PC-9 (cell line): ENCODE data around the gene ZWILCH. TPM values are rescaled to one million over a fixed set of nuclear protein-coding genes. Genes with fewer than 3 reads are reported as not detected.

ENCODE experiments used
- BruUV-seq: library from RNA; stranded (reverse); fragments of 400-500 nt; replicated peaks from 2 replicates; lab custom pipeline; 2021; lab: Mats Ljungman, UMichigan
- CTCF ChIA-PET: fragments of 300-600 bp; sonication (Branson Sonifier 250); formaldehyde crosslinking; loops from one replicate; lab custom pipeline; 2022; ENCODE audit warnings: antibody characterized with exemption; lab: Charles Lee
- POLR2A ChIA-PET: fragments of 300-600 bp; sonication (Branson Sonifier 250); formaldehyde crosslinking; loops from one replicate; lab custom pipeline; 2022; ENCODE audit warnings: antibody characterized with exemption; ENCODE audit not compliant: unreplicated experiment; lab: Charles Lee
- DNase-seq, 2 experiments: peaks; one replicate each; pipeline versions ENCODE4 v3.0.0 to v3.0.0-alpha.2; 2015 to 2022; ENCODE audit warnings: mixed read lengths in 1 of 2
- H2AFZ ChIP-seq: fragments of 200-600 bp; sonication (generic); 2 replicates; pipeline ENCODE4 v1.8.1; 2017; ENCODE audit warnings: antibody characterized with exemption
- H3F3A ChIP-seq: fragments of 200-600 bp; sonication (generic); 2 replicates; pipeline ENCODE4 v1.8.1; 2017; ENCODE audit warnings: antibody characterized with exemption, mild to moderate bottlenecking, low read depth; ENCODE audit not compliant: insufficient read depth
- H3K27ac ChIP-seq: fragments of 200-600 bp; sonication (generic); 2 replicates; pipeline ENCODE4 v1.6.1; 2016; ENCODE audit warnings: mixed run types
- H3K27me3 ChIP-seq: fragments of 200-600 bp; sonication (generic); 2 replicates; pipeline ENCODE4 v1.6.1; 2016; ENCODE audit warnings: low read depth, mixed run types; ENCODE audit not compliant: insufficient read depth
- H3K36me3 ChIP-seq: fragments of 200-600 bp; sonication (generic); 2 replicates; pipeline ENCODE4 v1.6.1; 2016; ENCODE audit warnings: low read depth, mixed run types
- H3K4me1 ChIP-seq: fragments of 200-600 bp; sonication (generic); replicated peaks from 2 replicates; pipeline ENCODE4 v1.6.1; 2016; ENCODE audit warnings: mixed run types; ENCODE audit not compliant: insufficient read depth
- H3K4me2 ChIP-seq: fragments of 200-600 bp; sonication (generic); 2 replicates; pipeline ENCODE4 v1.6.1; 2017; ENCODE audit warnings: mixed run types
- H3K4me3 ChIP-seq: fragments of 200-600 bp; sonication (generic); 2 replicates; pipeline ENCODE4 v1.6.1; 2016; ENCODE audit warnings: mixed run types
- H3K79me2 ChIP-seq: fragments of 200-600 bp; sonication (generic); 2 replicates; pipeline ENCODE4 v1.6.1; 2017; ENCODE audit warnings: low read depth, mixed run types
- H3K9me2 ChIP-seq: fragments of 200-600 bp; sonication (generic); 2 replicates; pipeline ENCODE4 v1.8.1; 2017; ENCODE audit warnings: mild to moderate bottlenecking; ENCODE audit not compliant: insufficient read depth
- H3K9me3 ChIP-seq: fragments of 200-600 bp; sonication (generic); 2 replicates; pipeline ENCODE4 v1.8.1; 2016; ENCODE audit warnings: low read depth; ENCODE audit not compliant: insufficient read depth
- H4K20me1 ChIP-seq: fragments of 200-600 bp; sonication (generic); 2 replicates; pipeline ENCODE4 v1.8.1; 2017; ENCODE audit not compliant: insufficient read depth
- CTCF ChIP-seq: fragments of 200-600 bp; sonication (generic); conservative IDR thresholded peaks from 2 replicates; pipeline ENCODE4 v1.6.1; 2017; ENCODE audit warnings: mixed run types, antibody characterized with exemption, mild to moderate bottlenecking, moderate library complexity
- EZH2 ChIP-seq: fragments of 200-600 bp; sonication (generic); IDR thresholded peaks from 2 replicates; pipeline ENCODE4 v1.8.0; 2017; ENCODE audit warnings: antibody characterized with exemption, low read depth
- intact Hi-C: fragments of 100-400 bp; cut with micrococcal nuclease; formaldehyde crosslinking; loops from one replicate; pipeline ENCODE4 v1.10.0; 2022; ENCODE audit not compliant: unreplicated experiment
- total RNA-seq: library from RNA; stranded (reverse); gene quantifications from 2 replicates; pipeline ENCODE4 v1.2.3, GENCODE V29; 2021

ZWILCH gene
- total RNA-seq, 1 experiment from 2014 or later = 26.3 TPM

- H3K27me3 ChIP-seq = no peaks in the 10 kb centered on the region
- TSS peak; percentile 58 for BruUV-seq
- H4K20me1 ChIP-seq = peaks cover 48% of the 10 kb centered on the region
- peak overlapping the region; percentile 85 for H3K4me2 ChIP-seq
- TF ChIP-seq EZH2 = no peak
- TF ChIP-seq CTCF = no peak
- ChIA-PET CTCF (no interaction called here), POLR2A (interaction anchor here (0.6 kb wide), 3 partner anchors 13 to 595 kb away, joined by 3 to 4 read pairs (median 3); no protein-coding TSS in a partner anchor)
- H2AFZ ChIP-seq = no peak overlapping the region
- peak overlapping the region; percentile 100 for H3K4me3 ChIP-seq
- H3K27ac ChIP-seq = peak overlapping the region; percentile 91
- no peaks in the 10 kb centered on the region for H3K9me3 ChIP-seq
- intact Hi-C loops = loop anchor here (10.0 kb wide), 1 partner anchor 599 kb away; no protein-coding TSS in a partner anchor
- no peak for DNase-seq
- H3F3A ChIP-seq = peaks cover 60% of the 10 kb centered on the region
- H3K9me2 ChIP-seq = no peaks in the 10 kb centered on the region
- peaks cover 44% of the 10 kb centered on the region for H3K36me3 ChIP-seq
- peaks cover 11% of the 10 kb centered on the region for H3K4me1 ChIP-seq
- peaks cover 71% of the 10 kb centered on the region for H3K79me2 ChIP-seq
Measured at GRCh38 chr15:66503780-66504562, 1.2 kb upstream of the ZWILCH start.

- POLR2A ChIA-PET = interaction anchor here (0.6 to 0.7 kb wide), 4 partner anchors 11 to 642 kb away, joined by 3 to 8 read pairs (median 5); no protein-coding TSS in a partner anchor
- H3K4me2 ChIP-seq = peak overlapping the region; percentile 85
- peak overlapping the region; percentile 91 for H3K27ac ChIP-seq
- no peaks in the 10 kb centered on the region for H3K9me2 ChIP-seq
- peak overlapping the region; percentile 100 for H3K4me3 ChIP-seq
- no peak for TF ChIP-seq EZH2
- no peak for TF ChIP-seq CTCF
- H3K27me3 ChIP-seq = no peaks in the 10 kb centered on the region
- intact Hi-C loops = loop anchor here (5.0 to 10.0 kb wide), 3 partner anchors 262 to 601 kb away; no protein-coding TSS in a partner anchor
- H3K9me3 ChIP-seq = no peaks in the 10 kb centered on the region
- H3K4me1 ChIP-seq = peaks cover 11% of the 10 kb centered on the region
- peaks cover 45% of the 10 kb centered on the region for H3F3A ChIP-seq
- peak overlapping the region; percentile 91 for H2AFZ ChIP-seq
- H3K79me2 ChIP-seq = peaks cover 67% of the 10 kb centered on the region
- DNase-seq = no peak
- CTCF ChIA-PET = no interaction called here
- H3K36me3 ChIP-seq = peaks cover 36% of the 10 kb centered on the region
- TSS peak; percentile 81 for BruUV-seq
- peaks cover 33% of the 10 kb centered on the region for H4K20me1 ChIP-seq
Measured at GRCh38 chr15:66505430-66505811, 295 bp downstream of the ZWILCH start.

GRCh38 chr15:66505818-66506217 lies 692 bp downstream of the ZWILCH start:
- peak overlapping the region; percentile 91 for H2AFZ ChIP-seq
- no peaks in the 10 kb centered on the region for H3K27me3 ChIP-seq
- H4K20me1 ChIP-seq = peaks cover 29% of the 10 kb centered on the region
- peak overlapping the region; percentile 85 for H3K4me2 ChIP-seq
- peaks cover 41% of the 10 kb centered on the region for H3F3A ChIP-seq
- TF ChIP-seq EZH2 (no peak), CTCF (no peak)
- H3K4me3 ChIP-seq = peak overlapping the region; percentile 100
- H3K36me3 ChIP-seq = peaks cover 32% of the 10 kb centered on the region
- ChIA-PET CTCF (no interaction called here), POLR2A (no interaction called here)
- no peaks in the 10 kb centered on the region for H3K9me2 ChIP-seq
- H3K4me1 ChIP-seq = peaks cover 11% of the 10 kb centered on the region
- peak overlapping the region; percentile 91 for H3K27ac ChIP-seq
- peaks cover 63% of the 10 kb centered on the region for H3K79me2 ChIP-seq
- BruUV-seq = no TSS peak
- DNase-seq = no peak
- no peaks in the 10 kb centered on the region for H3K9me3 ChIP-seq
- intact Hi-C loops = loop anchor here (5.0 to 10.0 kb wide), 3 partner anchors 261 to 601 kb away; no protein-coding TSS in a partner anchor
